NCI-H82 treated with DMSO at 0.1 percent for 48 hours (cell line): ENCODE measurements around the gene OR51S1.
"Not testable (repeated sequence)": the region's sequence is repeated elsewhere in the genome, so short reads cannot be mapped to it uniquely, and the experiment has no call there.

ENCODE experiments used
- DNase-seq: peaks from one replicate; lab custom pipeline; 2025; ENCODE audit not compliant: unreplicated experiment; lab: John Stamatoyannopoulos, UW

Gene OR51S1

GRCh38 chr11:4809246-4809645 is 39.8 kb downstream of the OR51S1 start:
- DNase-seq, result no peak

DNA sequence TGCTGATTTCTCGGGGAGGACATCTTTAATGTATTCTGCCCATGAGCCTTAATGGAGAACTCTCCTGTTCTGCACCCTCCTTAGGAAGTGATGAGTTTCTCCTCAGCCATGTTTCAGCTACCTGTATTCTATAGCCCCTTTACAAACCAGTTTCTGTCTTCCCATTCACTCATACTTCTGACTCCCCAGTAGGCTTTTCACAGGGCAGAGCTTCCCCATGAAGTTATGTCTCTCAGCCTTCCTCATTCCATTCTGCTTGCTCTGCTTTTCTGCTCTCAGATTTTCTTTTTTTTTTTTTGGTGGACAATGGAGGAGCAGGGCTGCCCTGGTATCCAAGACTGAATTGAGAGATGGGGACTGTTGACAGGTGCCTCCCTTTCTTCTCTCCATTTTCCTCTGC is 40.5 kb downstream of the OR51S1 start:
- no peak for DNase-seq

GRCh38 chr11:4804280-4804679 is 44.7 kb downstream of the OR51S1 start, which contains the start of gene OR52R1:
Gene OR52R1 (minus strand): TSS chr11:4804380. CDS start chr11:4804380, 0 bp downstream.
- DNase-seq, result no peak

GRCh38 chr11:4801316-4801715 is 47.7 kb downstream of the OR51S1 start:
- DNase-seq, result not testable (repeated sequence)

GRCh38 chr11:4798427-4799183 is 50.4 kb downstream of the OR51S1 start:
- DNase-seq, result no peak
